Osteocyte (in vitro differentiated cells): Measurements from ENCODE around the gene ITM2A. TPM values are rescaled to one million over a fixed set of nuclear protein-coding genes. Genes with fewer than 3 reads are reported as not detected.

Source experiments
- DNase-seq: peaks from one replicate; pipeline ENCODE4 v3.0.0; 2021; ENCODE audit warnings: mixed read lengths; ENCODE audit not compliant: unreplicated experiment; ENCODE audit errors: extremely low spot score
- H3K27ac Mint-ChIP-seq: one replicate; pipeline ENCODE4 v1.8.0; 2021; ENCODE audit warnings: mild to moderate bottlenecking, mixed read lengths; ENCODE audit not compliant: unreplicated experiment
- H3K27me3 Mint-ChIP-seq: one replicate; pipeline ENCODE4 v1.8.0; 2021; ENCODE audit warnings: mixed read lengths; ENCODE audit not compliant: unreplicated experiment
- H3K36me3 Mint-ChIP-seq: one replicate; pipeline ENCODE4 v1.8.0; 2021; ENCODE audit warnings: mixed read lengths; ENCODE audit not compliant: unreplicated experiment
- H3K4me1 Mint-ChIP-seq: one replicate; pipeline ENCODE4 v1.8.0; 2021; ENCODE audit warnings: mixed read lengths; ENCODE audit not compliant: unreplicated experiment
- H3K4me3 Mint-ChIP-seq: one replicate; pipeline ENCODE4 v1.8.0; 2021; ENCODE audit warnings: mild to moderate bottlenecking, moderate library complexity, mixed read lengths; ENCODE audit not compliant: unreplicated experiment
- H3K9me3 Mint-ChIP-seq: one replicate; pipeline ENCODE4 v1.8.0; 2021; ENCODE audit warnings: mixed read lengths; ENCODE audit not compliant: unreplicated experiment
- CTCF ChIP-seq: fragments of 200-600 bp; sonication (generic); IDR thresholded peaks from 2 replicates; pipeline ENCODE4 v1.5.0; 2021; ENCODE audit warnings: antibody characterized with exemption, mild to moderate bottlenecking, moderate library complexity
- long read RNA-seq: library from polyadenylated mRNA; unstranded; transcript quantifications from one replicate; pipeline ENCODE4 v2.0.0, GENCODE V29; 2021
- total RNA-seq: library from RNA; stranded (reverse); gene quantifications from 2 replicates; pipeline ENCODE4 v1.2.1, GENCODE V29; 2021

The ITM2A gene
- total RNA-seq = not detected in 2 replicates
- long read RNA-seq = 0 reads

- Mint-ChIP-seq H3K4me3 (no peak within 1 kb of the TSS), H3K9me3 (no peaks in the 10 kb centered on the region), H3K27me3 (no peaks in the 10 kb centered on the region), H3K36me3 (no peaks in the 10 kb centered on the region), H3K4me1 (peaks cover 3% of the 10 kb centered on the region), H3K27ac (no peak within 1 kb of the TSS)
- DNase-seq = no peak
- no peak for TF ChIP-seq CTCF
These were observed at the start of gene ITM2A for GRCh38 chrX:79366873-79367749. TSS of gene ITM2A (minus strand) at chrX:79367334. CDS start at chrX:79367215, 119 bp downstream.

GRCh38 chrX:79415056-79415455, 47.9 kb upstream of the ITM2A start:
- Mint-ChIP-seq H3K9me3 (peaks cover under 1% of the 10 kb centered on the region), H3K27ac (no peak overlapping the region), H3K4me3 (no peak overlapping the region), H3K27me3 (no peaks in the 10 kb centered on the region), H3K36me3 (no peaks in the 10 kb centered on the region), H3K4me1 (no peaks in the 10 kb centered on the region)
- no peak for TF ChIP-seq CTCF
- DNase-seq = no peak

- Mint-ChIP-seq H3K9me3 (no peaks in the 10 kb centered on the region), H3K27me3 (no peaks in the 10 kb centered on the region), H3K4me3 (no peak overlapping the region), H3K27ac (no peak overlapping the region), H3K36me3 (no peaks in the 10 kb centered on the region), H3K4me1 (no peaks in the 10 kb centered on the region)
- no peak for TF ChIP-seq CTCF
- DNase-seq = no peak
These were observed 46.8 kb upstream of the ITM2A start for GRCh38 chrX:79413963-79414362.

GRCh38 chrX:79412972-79413371, 45.8 kb upstream of the ITM2A start:
- H3K36me3 Mint-ChIP-seq = no peaks in the 10 kb centered on the region
- no peak overlapping the region for H3K27ac Mint-ChIP-seq
- H3K27me3 Mint-ChIP-seq = no peaks in the 10 kb centered on the region
- no peak for DNase-seq
- H3K4me1 Mint-ChIP-seq = no peaks in the 10 kb centered on the region
- no peak overlapping the region for H3K4me3 Mint-ChIP-seq
- no peaks in the 10 kb centered on the region for H3K9me3 Mint-ChIP-seq
- peak; percentile 34 for TF ChIP-seq CTCF

- H3K36me3 Mint-ChIP-seq = no peaks in the 10 kb centered on the region
- H3K27me3 Mint-ChIP-seq = no peaks in the 10 kb centered on the region
- no peaks in the 10 kb centered on the region for H3K9me3 Mint-ChIP-seq
- no peak overlapping the region for H3K4me3 Mint-ChIP-seq
- no peaks in the 10 kb centered on the region for H3K4me1 Mint-ChIP-seq
- DNase-seq = no peak
- no peak overlapping the region for H3K27ac Mint-ChIP-seq
- TF ChIP-seq CTCF = no peak
These were observed 45.0 kb upstream of the ITM2A start for GRCh38 chrX:79412166-79412565.
